Keratinocyte (primary cell): ENCODE results near the gene NEURL1. TPM values are rescaled to one million over a fixed set of nuclear protein-coding genes. Genes with fewer than 3 reads are reported as not detected.

Experiments used
- DNase-seq: peaks from one replicate; pipeline ENCODE4 v3.0.0-alpha.2; 2011; ENCODE audit warnings: low read depth, missing footprints, low spot score
- FAIRE-seq: peaks from 2 replicates; lab custom pipeline; 2011; peaks lifted over from hg19 to GRCh38; lab: Jason Lieb, UNC
- H2AFZ ChIP-seq: 2 replicates; pipeline ENCODE4 v1.6.0; 2012; ENCODE audit warnings: low read length, control low read depth, inconsistent platforms; ENCODE audit not compliant: control insufficient read depth
- H3K27ac ChIP-seq: 2 replicates; pipeline ENCODE4 v1.5.1; 2011; ENCODE audit warnings: low read length; ENCODE audit not compliant: control insufficient read depth, insufficient read depth
- H3K27me3 ChIP-seq: 3 replicates; pipeline ENCODE4 v1.6.0; 2011; ENCODE audit warnings: low read length; ENCODE audit not compliant: control insufficient read depth, insufficient read depth; ENCODE audit errors: extremely low read depth
- H3K36me3 ChIP-seq, 2 experiments: 2 replicates in 1 of 2; 3 replicates in 1 of 2; pipeline ENCODE4 v1.5.1; 2011; ENCODE audit warnings: low read length in 2 of 2, mild to moderate bottlenecking in 1 of 2; ENCODE audit not compliant: control insufficient read depth in 2 of 2, insufficient read depth in 2 of 2; ENCODE audit errors: extremely low read depth in 1 of 2
- H3K4me1 ChIP-seq: 3 replicates; pipeline ENCODE4 v1.5.1; 2011; ENCODE audit warnings: low read length; ENCODE audit not compliant: control insufficient read depth, insufficient read depth; ENCODE audit errors: extremely low read depth
- H3K4me2 ChIP-seq: 3 replicates; pipeline ENCODE4 v1.6.0; 2011; ENCODE audit warnings: low read depth, low read length; ENCODE audit not compliant: control insufficient read depth, insufficient read depth; ENCODE audit errors: extremely low read depth
- H3K4me3 ChIP-seq, 3 experiments: fragments of 200-600 bp in 1 of 3; sonication (generic) in 1 of 3; 2 replicates in 2 of 3; 3 replicates in 1 of 3; pipeline ENCODE4 v1.5.1; 2011 to 2016; ENCODE audit warnings: low read length in 3 of 3, mild to moderate bottlenecking in 3 of 3, control low read depth in 2 of 3, inconsistent platforms in 1 of 3, low read depth in 1 of 3, mixed read lengths in 1 of 3, mixed run types in 1 of 3, moderate library complexity in 1 of 3; ENCODE audit not compliant: control insufficient read depth in 2 of 3, insufficient read depth in 2 of 3; ENCODE audit errors: extremely low read depth in 1 of 3
- H3K79me2 ChIP-seq: 2 replicates; pipeline ENCODE4 v1.6.0; 2012; ENCODE audit warnings: low read length; ENCODE audit not compliant: control insufficient read depth, insufficient read depth
- H3K9ac ChIP-seq: 3 replicates; pipeline ENCODE4 v1.6.0; 2011; ENCODE audit warnings: low read length; ENCODE audit not compliant: control insufficient read depth, insufficient read depth; ENCODE audit errors: extremely low read depth
- H3K9me1 ChIP-seq: 3 replicates; pipeline ENCODE4 v1.6.0; 2011; ENCODE audit warnings: low read length; ENCODE audit not compliant: control insufficient read depth, insufficient read depth; ENCODE audit errors: extremely low read depth
- H3K9me3 ChIP-seq: 2 replicates; pipeline ENCODE4 v1.5.1; 2012; ENCODE audit warnings: low read depth, low read length; ENCODE audit not compliant: control insufficient read depth
- H4K20me1 ChIP-seq: 3 replicates; pipeline ENCODE4 v1.6.0; 2011; ENCODE audit warnings: low read length; ENCODE audit not compliant: control insufficient read depth, insufficient read depth; ENCODE audit errors: extremely low read depth
- EZH2 ChIP-seq: IDR thresholded peaks from one replicate; pipeline ENCODE4 v1.6.1; 2012; ENCODE audit warnings: inconsistent platforms, mild to moderate bottlenecking, low read length, moderate library complexity
- dilution Hi-C: fragments of 300-500 bp; cut with MboI; formaldehyde crosslinking; loops from one replicate; pipeline ENCODE4 v1.7.0; 2020; ENCODE audit warnings: low sequenced_read_pairs; ENCODE audit not compliant: extremely low pct_ligation_motif_present
- polyA plus RNA-seq, 5 experiments: library from polyadenylated mRNA; depleted of rRNA in 3 of 5; stranded (reverse) in 3 of 5; stranded (forward) in 1 of 5; unstranded in 1 of 5; fragments of >200 nt; gene quantifications; 1 replicate in 1 of 5; 2 replicates in 3 of 5; 3 replicates in 1 of 5; pipeline versions ENCODE4 v1.2.1 to v1.2.3, GENCODE V29; 2011 to 2012; ENCODE audit warnings: missing spikeins in 2 of 5, low read depth in 1 of 5, low replicate concordance in 1 of 5
- TF ChIP-seq, protein P1 (sequence below), 3 experiments: IDR thresholded peaks in 1 of 3; conservative IDR thresholded peaks in 1 of 3; optimal IDR thresholded peaks in 1 of 3; 2 replicates in 2 of 3; 3 replicates in 1 of 3; pipeline versions ENCODE3 to v1.5.1; 2011; ENCODE audit warnings: low read length in 3 of 3, mild to moderate bottlenecking in 3 of 3, moderate library complexity in 2 of 3, control low read depth in 1 of 3, inconsistent platforms in 1 of 3; ENCODE audit not compliant: insufficient read depth in 2 of 3; ENCODE audit errors: extremely low read depth in 1 of 3

NEURL1 gene
- polyA plus RNA-seq, 1 donor (not counting 4 experiments of a cell fraction or from before 2014, with no cell fraction given): 0.03 TPM

GRCh38 chr10:103451091-103451813, 42.3 kb upstream of the NEURL1 start:
- H3K4me1 ChIP-seq: peaks cover 15% of the 10 kb centered on the region
- no peak for FAIRE-seq

GRCh38 chr10:103451831-103452505, 41.5 kb upstream of the NEURL1 start, which contains the start of gene CALHM2:
Gene CALHM2, minus strand, starts transcription at chr10:103452370. Its CDS starts 2,429 bp downstream, at chr10:103449941.
- Histone ChIP-seq H3K9me1 (no peaks in the 10 kb centered on the region), H3K4me3 (peak within 1 kb of the TSS; percentile 18 to 55 (median 51)), H4K20me1 (no peaks in the 10 kb centered on the region), H3K79me2 (no peaks in the 10 kb centered on the region), H3K4me1 (peaks cover 15% of the 10 kb centered on the region), H2AFZ (peak within 1 kb of the TSS; percentile 60), H3K27ac (no peak within 1 kb of the TSS), H3K36me3 (peaks cover 7 to 17% of the 10 kb centered on the region in 2 experiments), H3K9me3 (no peaks in the 10 kb centered on the region), H3K27me3 (no peaks in the 10 kb centered on the region), H3K9ac (peak within 1 kb of the TSS; percentile 34), H3K4me2 (peak within 1 kb of the TSS; percentile 76)
- DNase-seq (no peak), FAIRE-seq (no peak)
- TF ChIP-seq, protein P1, sequence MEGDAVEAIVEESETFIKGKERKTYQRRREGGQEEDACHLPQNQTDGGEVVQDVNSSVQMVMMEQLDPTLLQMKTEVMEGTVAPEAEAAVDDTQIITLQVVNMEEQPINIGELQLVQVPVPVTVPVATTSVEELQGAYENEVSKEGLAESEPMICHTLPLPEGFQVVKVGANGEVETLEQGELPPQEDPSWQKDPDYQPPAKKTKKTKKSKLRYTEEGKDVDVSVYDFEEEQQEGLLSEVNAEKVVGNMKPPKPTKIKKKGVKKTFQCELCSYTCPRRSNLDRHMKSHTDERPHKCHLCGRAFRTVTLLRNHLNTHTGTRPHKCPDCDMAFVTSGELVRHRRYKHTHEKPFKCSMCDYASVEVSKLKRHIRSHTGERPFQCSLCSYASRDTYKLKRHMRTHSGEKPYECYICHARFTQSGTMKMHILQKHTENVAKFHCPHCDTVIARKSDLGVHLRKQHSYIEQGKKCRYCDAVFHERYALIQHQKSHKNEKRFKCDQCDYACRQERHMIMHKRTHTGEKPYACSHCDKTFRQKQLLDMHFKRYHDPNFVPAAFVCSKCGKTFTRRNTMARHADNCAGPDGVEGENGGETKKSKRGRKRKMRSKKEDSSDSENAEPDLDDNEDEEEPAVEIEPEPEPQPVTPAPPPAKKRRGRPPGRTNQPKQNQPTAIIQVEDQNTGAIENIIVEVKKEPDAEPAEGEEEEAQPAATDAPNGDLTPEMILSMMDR (optimal IDR thresholded peaks at IDR 0.05 in 1 of 3, IDR thresholded peaks at IDR 0.05 in 1 of 3, conservative IDR thresholded peaks at IDR 0.05 in 1 of 3; ENCODE audit: extremely low read depth in 1 of 3, insufficient read depth in 2 of 3, low read length in 3 of 3): no peak
- no peak for TF ChIP-seq EZH2
- dilution Hi-C loops: no loop called here

More at GRCh38 chr10:103451091-103451813, 42.3 kb upstream of the NEURL1 start:
- no peak overlapping the region for H3K27ac ChIP-seq
- no peak overlapping the region for H2AFZ ChIP-seq
- peaks cover 13 to 21% of the 10 kb centered on the region in 2 experiments for H3K36me3 ChIP-seq
- H3K4me3 ChIP-seq: peak overlapping the region in 1 of 3 experiments; percentile 55
- H3K79me2 ChIP-seq: no peaks in the 10 kb centered on the region
- H3K9me3 ChIP-seq: no peaks in the 10 kb centered on the region
- H3K9ac ChIP-seq: no peak overlapping the region
- peak; percentile 17 for DNase-seq
- TF ChIP-seq, protein P1 (optimal IDR thresholded peaks at IDR 0.05 in 1 of 3, IDR thresholded peaks at IDR 0.05 in 1 of 3, conservative IDR thresholded peaks at IDR 0.05 in 1 of 3; ENCODE audit: extremely low read depth in 1 of 3, insufficient read depth in 2 of 3, low read length in 3 of 3): no peak
- TF ChIP-seq EZH2: no peak
- dilution Hi-C loops: no loop called here
- peak overlapping the region; percentile 76 for H3K4me2 ChIP-seq
- H4K20me1 ChIP-seq: no peaks in the 10 kb centered on the region
- no peaks in the 10 kb centered on the region for H3K27me3 ChIP-seq
- H3K9me1 ChIP-seq: no peaks in the 10 kb centered on the region
